Activated CD8-positive, alpha-beta memory T cell treated with anti-CD3 and anti-CD28 coated beads for 4 hours (primary cell): ENCODE results near the gene AMPD3.

Experiments used
- DNase-seq, 2 donors: peaks; one replicate each; pipeline ENCODE4 v3.0.0-alpha.2; 2020; ENCODE audit warnings: low read depth in 2 of 2

Gene AMPD3

GRCh38 chr11:10488934-10489691, 34.0 kb downstream of the AMPD3 start:
- no peak for DNase-seq

DNA sequence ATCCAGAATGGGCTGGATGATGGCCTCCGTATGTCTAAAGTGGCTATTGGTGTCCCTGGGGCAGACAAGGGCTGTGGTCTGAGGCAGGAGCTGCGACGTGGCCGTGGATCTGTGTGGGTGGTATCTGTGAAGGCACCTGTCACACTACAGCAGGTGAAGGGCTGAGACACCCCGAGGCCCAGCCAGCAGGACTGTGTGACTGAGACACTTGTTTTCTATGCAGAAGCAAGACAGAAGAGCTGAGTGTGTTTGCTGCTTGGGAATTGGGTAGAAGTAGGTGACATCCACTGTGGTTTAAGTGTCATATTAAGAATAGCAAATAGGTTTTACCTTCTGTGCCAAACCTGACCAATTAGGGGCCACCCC, 35.0 kb downstream of the AMPD3 start:
- no peak for DNase-seq

DNA sequence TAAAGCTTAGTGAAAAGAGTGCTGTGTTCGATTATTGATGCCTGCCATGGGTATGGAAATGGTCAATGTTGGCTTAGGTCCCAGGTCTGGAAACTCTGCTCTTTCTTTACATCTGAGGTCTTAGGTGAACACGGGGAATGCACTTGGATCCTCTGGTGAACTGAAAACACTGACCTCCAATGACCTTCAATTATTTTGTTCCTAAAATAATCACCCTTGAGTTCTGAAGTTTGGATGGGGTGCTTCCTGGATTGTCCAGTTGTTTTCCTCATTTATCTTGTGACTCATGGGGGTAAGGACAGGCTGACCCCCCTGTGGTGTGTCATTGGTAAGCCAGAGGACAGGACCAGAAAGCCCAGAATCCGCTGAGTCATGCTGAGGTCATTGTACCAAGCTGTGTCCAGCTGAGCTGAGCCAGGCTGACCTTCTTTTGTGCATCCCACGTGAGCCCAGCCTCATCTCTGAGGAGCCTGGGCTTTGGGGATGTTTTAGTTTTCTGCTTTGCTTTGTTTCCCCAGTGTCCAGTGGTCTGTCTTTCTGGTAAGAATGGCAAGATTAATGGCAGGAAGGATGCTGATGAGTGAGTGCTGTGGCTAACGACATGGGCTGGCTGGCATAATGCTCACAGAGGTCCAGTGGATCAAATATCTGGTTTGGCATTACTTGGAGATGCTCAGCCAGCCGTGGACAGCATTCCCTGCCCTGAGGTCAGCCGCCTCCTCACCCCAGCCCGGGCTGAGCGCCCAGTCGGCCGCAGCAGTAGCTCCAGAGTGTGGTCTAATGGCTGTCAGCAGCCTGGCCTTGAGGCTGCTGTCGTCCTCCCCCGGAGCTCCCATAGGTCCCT, 35.6 kb downstream of the AMPD3 start:
- DNase-seq: no peak

- no peak for DNase-seq
Observed at GRCh38 chr11:10492084-10492483, 37.0 kb downstream of the AMPD3 start.

- DNase-seq: no peak
Observed at GRCh38 chr11:10493041-10493663, 38.1 kb downstream of the AMPD3 start.

GRCh38 chr11:10494636-10495463, 39.8 kb downstream of the AMPD3 start:
- no peak for DNase-seq

GRCh38 chr11:10495464-10495786, 40.4 kb downstream of the AMPD3 start:
- DNase-seq: no peak

- DNase-seq: no peak
Observed at GRCh38 chr11:10496296-10496936, 41.4 kb downstream of the AMPD3 start.

GRCh38 chr11:10497371-10498021, 42.4 kb downstream of the AMPD3 start:
- DNase-seq: no peak

GRCh38 chr11:10498022-10498400, 42.9 kb downstream of the AMPD3 start:
- DNase-seq: no peak

- no peak for DNase-seq
Observed at GRCh38 chr11:10498426-10499250, 43.6 kb downstream of the AMPD3 start.

DNA sequence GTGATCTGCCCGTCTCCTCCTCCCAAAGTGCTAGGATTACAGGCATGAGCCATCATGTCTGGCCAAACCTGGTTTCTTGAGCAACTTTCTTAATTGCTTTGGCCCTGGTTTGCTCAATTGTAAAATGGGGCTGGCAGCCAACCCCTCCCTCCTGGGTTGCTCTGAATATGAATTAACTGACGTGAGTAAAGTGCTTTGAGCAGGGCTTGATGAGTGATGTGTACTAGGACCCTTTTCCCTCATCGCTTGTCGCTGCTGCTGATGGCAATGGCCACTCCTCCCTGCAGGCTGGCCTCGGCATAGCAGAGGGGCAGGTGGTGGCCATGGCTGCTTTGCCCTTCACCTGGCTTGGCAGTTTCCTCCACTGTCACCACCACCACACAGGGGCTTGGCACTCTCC, 44.4 kb downstream of the AMPD3 start:
- no peak for DNase-seq

DNA sequence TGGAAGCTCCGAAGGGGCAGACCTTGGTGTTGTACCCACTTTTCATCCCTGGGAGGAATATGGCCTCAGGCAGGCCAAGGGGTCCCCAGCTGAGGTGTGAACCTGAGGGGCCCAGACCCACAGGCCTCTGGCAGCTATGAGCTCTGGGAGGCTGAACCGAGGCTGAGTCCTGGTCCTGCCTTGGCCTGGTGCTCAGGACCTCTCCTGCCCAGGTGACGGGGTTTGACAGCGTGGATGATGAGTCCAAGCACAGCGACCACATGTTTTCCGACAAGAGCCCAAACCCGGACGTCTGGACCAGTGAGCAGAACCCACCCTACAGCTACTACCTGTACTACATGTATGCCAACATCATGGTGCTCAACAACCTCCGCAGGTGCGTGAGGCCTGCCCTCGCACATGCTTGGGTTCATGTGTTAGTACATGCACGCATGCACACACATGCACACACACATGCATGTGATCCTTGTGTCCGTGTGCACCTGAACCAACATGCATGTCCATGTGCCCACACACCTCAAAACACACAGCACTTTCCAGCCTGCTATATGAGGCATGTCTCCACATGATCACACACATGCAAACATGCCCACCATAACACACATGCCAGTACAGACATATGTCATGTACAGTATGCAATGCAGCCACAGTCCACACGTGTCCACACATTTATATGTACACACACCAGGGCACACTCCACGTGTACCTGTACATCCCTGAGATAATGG, 45.0 kb downstream of the AMPD3 start:
- DNase-seq: no peak

DNA sequence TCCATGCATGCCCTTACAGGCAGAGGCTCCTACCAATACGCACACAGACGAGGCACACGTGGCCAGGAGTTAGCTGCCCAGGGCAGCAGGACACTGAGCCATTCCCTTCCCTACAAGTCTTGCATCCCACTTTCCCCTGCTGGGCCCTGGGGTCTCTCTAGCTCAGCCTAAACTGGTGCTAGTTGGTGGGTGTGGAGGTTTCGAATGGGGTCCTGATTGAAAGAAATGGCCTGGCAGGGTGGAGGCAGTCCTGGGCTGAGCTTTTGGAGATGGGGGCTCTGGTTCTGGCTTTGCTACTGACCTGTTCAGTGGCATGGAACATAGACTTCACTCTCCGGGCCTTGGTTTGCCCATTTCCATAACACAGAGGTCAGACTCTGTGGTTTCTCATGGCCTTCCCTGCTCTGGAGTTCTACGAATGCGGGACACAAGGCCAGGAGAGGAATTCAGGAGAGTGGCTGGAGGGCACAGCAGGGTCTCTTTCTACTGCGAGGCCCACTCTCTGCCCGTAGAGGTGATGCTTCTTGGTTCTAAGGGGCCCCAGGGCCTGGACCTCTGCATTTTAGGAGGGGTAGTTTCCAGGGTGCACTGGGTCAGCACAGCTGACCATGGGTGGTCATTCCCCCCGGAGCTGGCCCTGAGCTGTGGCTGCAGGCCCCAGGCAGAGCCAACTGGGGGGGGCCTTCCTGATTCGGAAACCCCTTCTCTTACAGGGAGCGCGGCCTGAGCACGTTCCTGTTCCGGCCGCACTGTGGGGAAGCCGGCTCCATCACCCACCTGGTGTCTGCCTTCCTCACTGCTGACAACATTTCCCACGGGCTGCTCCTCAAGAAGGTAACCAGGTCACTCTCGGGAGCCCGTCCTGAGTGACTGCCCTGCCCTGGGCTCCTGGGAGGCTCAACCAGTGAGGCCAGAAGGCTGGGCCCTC, 46.0 kb downstream of the AMPD3 start:
- DNase-seq: no peak

DNA sequence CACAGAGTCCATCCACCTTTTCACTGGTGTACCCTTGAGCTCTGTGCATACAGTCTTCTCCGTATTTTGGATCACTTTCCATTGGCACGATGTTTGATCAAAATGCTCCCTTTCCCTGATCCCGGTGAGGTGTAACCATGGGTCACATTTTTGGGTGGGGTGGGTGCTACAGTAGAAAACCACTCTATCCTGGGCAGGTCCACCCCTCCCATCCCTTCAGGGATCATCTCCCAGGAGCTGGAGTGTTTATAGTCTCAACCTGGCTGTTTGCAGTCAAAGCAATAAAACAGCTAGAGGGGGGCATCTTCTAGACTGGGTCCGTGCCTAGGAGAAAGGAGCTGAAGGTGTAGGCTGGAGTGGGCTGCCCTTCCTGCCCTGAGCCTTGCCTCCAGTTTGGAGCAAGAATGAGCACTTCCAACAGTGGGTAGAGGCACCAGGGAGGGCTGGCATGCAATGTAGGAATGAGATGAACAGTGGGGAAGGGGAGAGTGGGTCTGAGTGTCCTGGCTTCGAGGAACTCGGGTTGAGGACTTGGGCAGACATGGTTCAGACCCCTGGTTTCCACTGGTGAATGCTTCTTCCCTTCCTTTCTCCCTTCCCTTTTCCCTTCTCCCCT, 47.1 kb downstream of the AMPD3 start:
- no peak for DNase-seq

DNA sequence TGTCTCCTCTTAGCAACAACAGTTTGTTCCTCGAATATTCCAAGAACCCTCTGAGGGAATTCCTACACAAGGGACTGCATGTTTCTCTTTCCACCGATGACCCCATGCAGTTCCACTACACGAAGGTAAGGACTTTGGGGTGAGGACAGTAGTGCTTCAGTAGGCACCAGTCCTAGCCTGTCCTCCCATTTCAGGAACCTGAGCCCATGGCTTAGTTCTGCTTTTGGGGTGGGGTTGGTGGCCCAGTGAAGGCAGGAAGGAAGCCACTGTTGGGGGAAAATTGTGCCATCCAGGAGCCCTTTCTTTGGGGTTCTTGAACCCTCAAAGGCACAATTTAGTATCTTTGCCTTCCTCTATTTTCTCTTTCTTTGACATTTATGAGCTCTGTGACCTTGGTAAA, 47.7 kb downstream of the AMPD3 start:
- DNase-seq: no peak

- DNase-seq: no peak
Observed at GRCh38 chr11:10503221-10503620, 48.2 kb downstream of the AMPD3 start.
